Measurements from ENCODE around the gene CD9. TPM values are rescaled to one million over a fixed set of nuclear protein-coding genes. Genes with fewer than 3 reads are reported as not detected.
A peak's percentile ranks its signal among the peaks of the same experiment; 100 is the strongest.

Gene CD9
- total and polyA plus RNA-seq, 7 experiments from 2014 or later, result 3.8 to 19.3 (median 8.9) TPM

DNA sequence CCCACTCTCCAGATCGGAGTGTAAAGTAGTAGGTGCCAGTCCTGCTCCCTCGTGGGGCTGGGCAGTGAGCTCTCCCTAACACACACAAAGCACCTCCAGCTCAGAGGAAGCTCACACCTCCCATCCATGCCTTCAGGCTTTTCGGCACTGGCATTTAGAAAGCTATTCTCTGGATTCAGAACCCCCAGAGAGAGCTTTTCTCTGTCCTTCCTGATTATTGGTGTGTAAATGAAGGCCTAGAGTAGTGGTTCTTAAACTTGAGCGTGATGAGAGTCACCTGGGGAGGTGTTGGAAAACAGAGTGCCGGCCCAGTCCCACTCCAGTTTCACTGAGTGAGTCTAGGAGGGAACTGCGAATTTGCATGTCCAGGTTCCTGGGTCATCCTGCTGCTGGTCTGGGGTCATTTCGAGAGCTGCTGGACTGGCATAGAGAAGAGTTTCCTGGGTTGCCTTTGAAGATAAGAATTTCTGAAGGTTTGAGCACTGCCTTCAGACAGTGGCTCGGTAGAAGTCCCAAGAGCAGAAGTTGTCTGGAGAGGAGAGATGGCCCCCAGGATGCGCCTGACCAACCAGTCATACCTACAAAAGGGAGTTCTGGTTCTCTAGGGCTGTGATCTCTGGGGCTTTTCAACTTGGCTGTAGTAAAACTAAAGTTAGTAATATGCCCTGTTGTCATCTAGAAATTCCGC, 15.1 kb downstream of the CD9 start:
- intact Hi-C loops (cut with micrococcal nuclease), result no loop called here
- H3K27me3 ChIP-seq (ENCODE audit: control insufficient read depth in 2 of 2, insufficient read depth in 2 of 2, low read length in 2 of 2), result no peaks in the 10 kb centered on the region
- no peak overlapping the region for H3K4me3 Mint-ChIP-seq
- H3K36me3 Mint-ChIP-seq, result no peaks in the 10 kb centered on the region
- no peak overlapping the region for H3K27ac ChIP-seq (ENCODE audit: low read depth, low read length)
- H3K9me3 Mint-ChIP-seq, result peaks cover 0 to 1% (median 0%) of the 10 kb centered on the region in 11 donors
- H3K27me3 Mint-ChIP-seq, result peaks cover 0 to 3% (median 0%) of the 10 kb centered on the region in 5 donors
- H3K4me3 ChIP-seq (ENCODE audit: low read length), result no peak overlapping the region
- H3K9me3 ChIP-seq (ENCODE audit: control insufficient read depth in 2 of 3, low read length in 3 of 3), result no peaks in the 10 kb centered on the region
- no peak for DNase-seq
- no peaks in the 10 kb centered on the region for H3K36me3 ChIP-seq (ENCODE audit: control insufficient read depth in 2 of 3, insufficient read depth in 3 of 3, low read length in 3 of 3)
- H3K4me1 ChIP-seq (ENCODE audit: control insufficient read depth in 2 of 2, insufficient read depth in 2 of 2, low read length in 2 of 2), result peaks cover 0 to 3% of the 10 kb centered on the region in 2 donors
- POLR2A ChIA-PET, result no interaction called here
- CTCF ChIA-PET, result interaction anchor here (0.5 kb wide), 1 partner anchor 174 kb away, joined by 4 read pairs; no protein-coding TSS in a partner anchor
- no peak for ATAC-seq
- peaks cover 5 to 48% (median 12%) of the 10 kb centered on the region in 7 donors for H3K4me1 Mint-ChIP-seq
- H3K27ac Mint-ChIP-seq, result peak overlapping the region in 1 of 9 donors; percentile 70

DNA sequence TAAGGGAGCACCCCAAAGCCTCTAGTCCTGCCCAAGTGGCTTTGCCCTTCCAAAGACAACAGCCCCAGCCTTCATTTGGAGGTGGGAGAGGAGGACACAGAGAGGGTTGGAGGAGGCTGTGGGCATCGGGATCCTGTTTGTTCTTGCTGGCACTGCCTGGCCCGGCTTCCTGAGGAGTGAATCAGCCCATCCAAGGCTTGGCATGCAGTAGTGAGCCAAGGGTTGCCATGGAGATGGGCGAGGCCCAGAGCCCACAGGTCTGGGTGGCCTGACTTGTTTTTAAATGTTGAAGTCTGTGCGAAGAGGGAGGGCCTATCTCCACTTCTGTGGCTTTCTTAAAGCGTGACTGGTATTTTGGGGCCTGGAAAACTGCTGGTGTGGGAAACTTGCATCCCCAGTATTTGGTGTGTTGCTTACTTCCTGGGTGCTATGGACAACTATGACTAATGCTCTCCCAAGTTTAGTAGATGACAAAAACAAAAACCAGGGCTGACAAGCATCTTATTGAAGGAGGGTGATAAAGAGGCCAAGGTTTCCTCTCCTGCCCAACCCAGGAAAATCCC, 15.8 kb downstream of the CD9 start:
- ChIA-PET CTCF (no interaction called here), POLR2A (no interaction called here)
- H3K9me3 ChIP-seq (ENCODE audit: control insufficient read depth in 2 of 3, low read length in 3 of 3), result no peaks in the 10 kb centered on the region
- Mint-ChIP-seq H3K27me3 (peaks cover 0 to 3% (median 0%) of the 10 kb centered on the region in 5 donors), H3K36me3 (no peaks in the 10 kb centered on the region), H3K27ac (peak overlapping the region in 1 of 9 donors; percentile 70), H3K9me3 (peaks cover 0 to 1% (median 0%) of the 10 kb centered on the region in 11 donors), H3K4me3 (peak overlapping the region in 1 of 10 donors; percentile 9), H3K4me1 (peaks cover 5 to 47% (median 9%) of the 10 kb centered on the region in 7 donors)
- DNase-seq, result no peak
- H3K4me1 ChIP-seq (ENCODE audit: control insufficient read depth in 2 of 2, insufficient read depth in 2 of 2, low read length in 2 of 2), result peaks cover 0 to 3% of the 10 kb centered on the region in 2 donors
- no peaks in the 10 kb centered on the region for H3K27me3 ChIP-seq (ENCODE audit: control insufficient read depth in 2 of 2, insufficient read depth in 2 of 2, low read length in 2 of 2)
- H3K36me3 ChIP-seq (ENCODE audit: control insufficient read depth in 2 of 3, insufficient read depth in 3 of 3, low read length in 3 of 3), result no peaks in the 10 kb centered on the region
- peak; percentile 20 for ATAC-seq
- H3K4me3 ChIP-seq (ENCODE audit: low read length), result no peak overlapping the region
- intact Hi-C loops (cut with micrococcal nuclease), result no loop called here
- no peak overlapping the region for H3K27ac ChIP-seq (ENCODE audit: low read depth, low read length)

DNA sequence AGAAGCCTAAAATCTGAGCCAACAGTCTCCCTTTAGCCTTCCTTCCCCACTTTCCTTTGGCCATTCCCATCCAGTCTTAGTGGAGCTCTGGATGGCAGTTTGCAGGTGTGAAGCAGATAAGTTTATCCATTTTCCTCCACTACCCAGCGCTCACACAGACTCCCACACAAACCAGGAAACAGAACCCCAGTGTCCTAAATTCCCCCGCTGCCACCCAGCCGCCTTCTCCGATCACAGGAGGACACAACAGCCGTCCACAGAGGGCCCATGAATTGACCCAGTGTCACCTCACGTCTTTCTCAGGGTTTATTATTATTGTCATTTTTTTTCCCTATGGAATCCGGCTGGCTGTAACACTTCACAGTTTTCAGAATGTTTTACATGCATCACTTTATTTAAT, 16.4 kb downstream of the CD9 start:
- no peaks in the 10 kb centered on the region for H3K36me3 Mint-ChIP-seq
- H3K4me3 Mint-ChIP-seq, result no peak overlapping the region
- ChIA-PET CTCF (no interaction called here), POLR2A (no interaction called here)
- Histone ChIP-seq H3K4me3 (ENCODE audit: low read length) (no peak overlapping the region), H3K9me3 (ENCODE audit: control insufficient read depth in 2 of 3, low read length in 3 of 3) (no peaks in the 10 kb centered on the region), H3K27ac (ENCODE audit: low read depth, low read length) (no peak overlapping the region), H3K36me3 (ENCODE audit: control insufficient read depth in 2 of 3, insufficient read depth in 3 of 3, low read length in 3 of 3) (no peaks in the 10 kb centered on the region), H3K4me1 (ENCODE audit: control insufficient read depth in 2 of 2, insufficient read depth in 2 of 2, low read length in 2 of 2) (peaks cover 0 to 3% of the 10 kb centered on the region in 2 donors), H3K27me3 (ENCODE audit: control insufficient read depth in 2 of 2, insufficient read depth in 2 of 2, low read length in 2 of 2) (no peaks in the 10 kb centered on the region)
- peaks cover 0 to 1% (median 0%) of the 10 kb centered on the region in 11 donors for H3K9me3 Mint-ChIP-seq
- intact Hi-C loops (cut with micrococcal nuclease), result no loop called here
- peak overlapping the region in 1 of 9 donors; percentile 70 for H3K27ac Mint-ChIP-seq
- H3K27me3 Mint-ChIP-seq, result peaks cover 0 to 3% (median 0%) of the 10 kb centered on the region in 5 donors
- H3K4me1 Mint-ChIP-seq, result peaks cover 5 to 47% (median 9%) of the 10 kb centered on the region in 7 donors
- no peak for DNase-seq
- no peak for ATAC-seq

DNA sequence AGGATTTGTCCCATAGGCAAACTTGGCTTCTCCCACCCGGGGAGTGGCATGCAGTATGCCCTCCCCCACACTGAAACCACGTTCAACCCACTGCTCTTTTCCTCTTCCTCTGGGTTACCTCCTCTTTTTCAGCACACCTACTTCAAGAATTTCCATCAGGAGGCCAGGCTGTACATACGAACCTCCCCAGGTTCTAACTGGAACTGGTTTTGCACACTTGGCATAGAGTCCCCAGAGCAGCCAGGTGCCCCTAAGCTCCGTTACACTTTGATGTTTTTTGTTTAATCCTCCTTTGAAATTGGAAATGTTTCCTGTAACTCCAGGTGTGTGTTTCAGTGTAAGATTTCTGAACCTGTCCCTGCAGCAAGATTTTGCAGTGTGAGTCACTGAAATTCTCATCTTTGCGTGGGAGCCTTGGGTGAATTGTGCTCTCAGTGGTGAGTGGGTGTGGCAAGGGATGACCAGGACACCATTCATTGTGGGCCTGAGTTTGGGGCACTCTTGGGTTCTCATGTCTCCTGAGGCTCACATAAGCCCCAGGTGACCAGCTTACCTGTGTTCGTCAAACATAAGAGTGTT, 18.2 kb downstream of the CD9 start:
- H3K4me3 ChIP-seq (ENCODE audit: low read length), result no peak overlapping the region
- H3K27ac Mint-ChIP-seq, result peak overlapping the region in 4 of 9 donors; percentile 2 to 28 (median 12)
- no peaks in the 10 kb centered on the region for H3K27me3 ChIP-seq (ENCODE audit: control insufficient read depth in 2 of 2, insufficient read depth in 2 of 2, low read length in 2 of 2)
- peak overlapping the region in 3 of 10 donors; percentile 0 to 60 (median 8) for H3K4me3 Mint-ChIP-seq
- ATAC-seq (no peak), DNase-seq (no peak)
- no peak overlapping the region for H3K27ac ChIP-seq (ENCODE audit: low read depth, low read length)
- H3K4me1 ChIP-seq (ENCODE audit: control insufficient read depth in 2 of 2, insufficient read depth in 2 of 2, low read length in 2 of 2), result peaks cover 0 to 3% of the 10 kb centered on the region in 2 donors
- no peaks in the 10 kb centered on the region for H3K9me3 ChIP-seq (ENCODE audit: control insufficient read depth in 2 of 3, low read length in 3 of 3)
- H3K36me3 ChIP-seq (ENCODE audit: control insufficient read depth in 2 of 3, insufficient read depth in 3 of 3, low read length in 3 of 3), result no peaks in the 10 kb centered on the region
- peaks cover 0 to 1% (median 0%) of the 10 kb centered on the region in 11 donors for H3K9me3 Mint-ChIP-seq
- ChIA-PET POLR2A (no interaction called here), CTCF (no interaction called here)
- peaks cover under 1 to 43% (median 9%) of the 10 kb centered on the region in 7 donors for H3K4me1 Mint-ChIP-seq
- intact Hi-C loops (cut with micrococcal nuclease), result no loop called here
- H3K27me3 Mint-ChIP-seq, result peaks cover 0 to 3% (median 0%) of the 10 kb centered on the region in 5 donors
- H3K36me3 Mint-ChIP-seq, result no peaks in the 10 kb centered on the region

DNA sequence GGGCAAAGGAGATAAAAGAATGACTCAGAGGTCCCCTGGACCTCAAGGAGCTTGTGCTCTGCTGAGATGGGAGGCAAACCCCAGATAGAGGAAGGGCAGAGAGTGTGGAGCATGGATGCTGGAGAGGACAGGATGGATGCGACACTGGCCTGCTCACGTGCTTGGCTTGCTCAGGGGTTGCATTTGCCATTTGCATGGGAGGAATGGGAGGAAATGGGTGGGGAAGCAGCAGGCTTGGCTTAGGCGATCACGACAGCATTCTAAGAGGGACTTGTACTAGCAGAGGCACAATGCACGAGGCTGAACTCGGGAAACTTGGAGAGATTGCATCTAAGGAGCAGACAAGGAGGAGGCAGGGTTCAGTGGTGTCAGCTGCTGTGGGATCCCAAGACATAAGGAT, 19.8 kb downstream of the CD9 start:
- peaks cover 0 to under 1% (median 0%) of the 10 kb centered on the region in 5 donors for H3K27me3 Mint-ChIP-seq
- CTCF ChIA-PET, result no interaction called here
- H3K27ac ChIP-seq (ENCODE audit: low read depth, low read length), result no peak overlapping the region

DNA sequence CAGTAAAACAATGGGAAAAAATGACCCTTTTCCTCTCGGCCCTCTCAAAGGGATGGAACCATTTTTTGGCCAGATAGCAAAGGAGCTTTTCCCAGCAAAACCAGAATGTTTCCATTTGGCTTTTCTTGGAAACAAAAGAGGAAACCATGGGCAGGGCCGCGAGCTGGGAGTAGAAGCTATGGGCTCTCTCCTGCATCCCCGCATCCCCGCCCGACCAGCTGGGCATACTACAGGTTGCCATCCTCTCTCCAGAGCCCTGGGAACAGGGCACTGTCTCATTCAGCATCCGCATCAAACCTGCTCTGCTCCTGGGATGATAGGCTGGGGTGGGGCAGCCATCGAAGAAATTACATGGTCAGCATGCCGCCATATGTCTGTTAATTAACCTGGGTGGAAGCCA, 20.9 kb downstream of the CD9 start:
- Mint-ChIP-seq H3K9me3 (no peaks in the 10 kb centered on the region), H3K36me3 (no peaks in the 10 kb centered on the region), H3K4me1 (peaks cover 0 to 34% (median 8%) of the 10 kb centered on the region in 7 donors), H3K27me3 (no peaks in the 10 kb centered on the region), H3K4me3 (no peak overlapping the region), H3K27ac (no peak overlapping the region)
- ChIA-PET CTCF (interaction anchor here (0.7 to 1.8 kb wide), 2 partner anchors 20 to 26 kb away, joined by 3 to 4 read pairs; no protein-coding TSS in a partner anchor), POLR2A (interaction anchor here (0.7 kb wide), 1 partner anchor 12 kb away, joined by 3 read pairs; no protein-coding TSS in a partner anchor)
- H3K4me1 ChIP-seq (ENCODE audit: control insufficient read depth in 2 of 2, insufficient read depth in 2 of 2, low read length in 2 of 2), result peaks cover 0 to 3% of the 10 kb centered on the region in 2 donors
- no peak for DNase-seq
- H3K27me3 ChIP-seq (ENCODE audit: control insufficient read depth in 2 of 2, insufficient read depth in 2 of 2, low read length in 2 of 2), result no peaks in the 10 kb centered on the region
- no peak overlapping the region for H3K27ac ChIP-seq (ENCODE audit: low read depth, low read length)
- ATAC-seq, result no peak
- intact Hi-C loops (cut with micrococcal nuclease), result no loop called here
- no peaks in the 10 kb centered on the region for H3K36me3 ChIP-seq (ENCODE audit: control insufficient read depth in 2 of 3, insufficient read depth in 3 of 3, low read length in 3 of 3)
- no peak overlapping the region for H3K4me3 ChIP-seq (ENCODE audit: low read length)
- no peaks in the 10 kb centered on the region for H3K9me3 ChIP-seq (ENCODE audit: control insufficient read depth in 2 of 3, low read length in 3 of 3)

More for the DNA sequence above, 19.8 kb downstream of the CD9 start:
- Mint-ChIP-seq H3K4me3 (no peak overlapping the region), H3K36me3 (no peaks in the 10 kb centered on the region), H3K9me3 (peaks cover 0 to 1% (median 0%) of the 10 kb centered on the region in 11 donors), H3K27ac (peak overlapping the region in 1 of 9 donors; percentile 59), H3K4me1 (peaks cover 0 to 39% (median 9%) of the 10 kb centered on the region in 7 donors)
- ATAC-seq, result no peak
- no peaks in the 10 kb centered on the region for H3K27me3 ChIP-seq (ENCODE audit: control insufficient read depth in 2 of 2, insufficient read depth in 2 of 2, low read length in 2 of 2)
- intact Hi-C loops (cut with micrococcal nuclease), result no loop called here
- POLR2A ChIA-PET, result no interaction called here
- peaks cover 0 to 3% of the 10 kb centered on the region in 2 donors for H3K4me1 ChIP-seq (ENCODE audit: control insufficient read depth in 2 of 2, insufficient read depth in 2 of 2, low read length in 2 of 2)
- H3K4me3 ChIP-seq (ENCODE audit: low read length), result no peak overlapping the region
- no peak for DNase-seq
- no peaks in the 10 kb centered on the region for H3K9me3 ChIP-seq (ENCODE audit: control insufficient read depth in 2 of 3, low read length in 3 of 3)
- H3K36me3 ChIP-seq (ENCODE audit: control insufficient read depth in 2 of 3, insufficient read depth in 3 of 3, low read length in 3 of 3), result no peaks in the 10 kb centered on the region

All from naive thymus-derived CD4-positive, alpha-beta T cell (primary cell).